IMR-90 (cell line): Measurements from ENCODE around the gene DSTYK. TPM values are rescaled to one million over a fixed set of nuclear protein-coding genes. Genes with fewer than 3 reads are reported as not detected.

Source experiments
- ATAC-seq: fragments of 200-7000 bp; cut with Tn5 transposase; 2 replicates; pipeline ENCODE4 v1.9.1; 2020; ENCODE audit warnings: low read depth, mild to moderate bottlenecking, moderate library complexity
- BruUV-seq: library from RNA; stranded (reverse); fragments of 400-500 nt; replicated peaks from 2 replicates; lab custom pipeline; 2021; lab: Mats Ljungman, UMichigan
- CTCF ChIA-PET: fragments of 300-600 bp; formaldehyde crosslinking; extraction: SDS; loops from one replicate; lab custom pipeline; 2021; ENCODE audit warnings: antibody characterized with exemption; lab: Yijun Ruan, JAX
- POLR2A ChIA-PET: fragments of 300-600 bp; sonication (Branson Sonifier 250); formaldehyde crosslinking; loops from one replicate; lab custom pipeline; 2022; ENCODE audit warnings: antibody characterized with exemption; ENCODE audit not compliant: unreplicated experiment; lab: Charles Lee
- DNase-seq: peaks from one replicate; pipeline ENCODE4 v3.0.0; 2013
- H2AFZ ChIP-seq: replicated peaks from 2 replicates; pipeline ENCODE3; 2013; ENCODE audit warnings: low read length, mild to moderate bottlenecking; ENCODE audit not compliant: poor library complexity
- H2AK5ac ChIP-seq: 2 replicates; pipeline ENCODE4 v1.6.1; 2013; ENCODE audit warnings: low read depth, low read length, inconsistent platforms
- H2AK9ac ChIP-seq: replicated peaks from 2 replicates; pipeline ENCODE3; 2013; ENCODE audit warnings: mild to moderate bottlenecking, low read depth, low read length, moderate library complexity; ENCODE audit not compliant: poor library complexity
- H2BK120ac ChIP-seq: 2 replicates; pipeline ENCODE4 v1.6.1; 2013; ENCODE audit warnings: low read depth, low read length, inconsistent platforms
- H2BK15ac ChIP-seq: 3 replicates; pipeline ENCODE4 v1.6.1; 2013; ENCODE audit warnings: low read depth, low read length, inconsistent platforms
- H2BK20ac ChIP-seq: 2 replicates; pipeline ENCODE4 v1.6.1; 2013; ENCODE audit warnings: low read depth, mild to moderate bottlenecking, inconsistent platforms, low read length, moderate library complexity
- H2BK5ac ChIP-seq: 2 replicates; pipeline ENCODE4 v1.6.1; 2013; ENCODE audit warnings: mild to moderate bottlenecking, low read depth, low read length, inconsistent platforms; ENCODE audit not compliant: poor library complexity, severe bottlenecking
- H3K14ac ChIP-seq: replicated peaks from 2 replicates; pipeline ENCODE4 v1.6.1; 2013; ENCODE audit warnings: low read depth, low read length, inconsistent platforms
- H3K18ac ChIP-seq: 2 replicates; pipeline ENCODE4 v1.6.1; 2013; ENCODE audit warnings: low read depth, low read length, control low read depth
- H3K23ac ChIP-seq: 2 replicates; pipeline ENCODE4 v1.6.1; 2013; ENCODE audit warnings: low read depth, low read length, inconsistent platforms
- H3K27ac ChIP-seq: 2 replicates; pipeline ENCODE4 v1.5.1; 2013; ENCODE audit warnings: mild to moderate bottlenecking, control low read depth, low read length; ENCODE audit not compliant: insufficient read depth
- H3K27me3 ChIP-seq: 2 replicates; pipeline ENCODE4 v1.6.1; 2013; ENCODE audit warnings: low read length; ENCODE audit not compliant: control insufficient read depth, insufficient read depth
- H3K36me3 ChIP-seq: 2 replicates; pipeline ENCODE4 v1.6.1; 2013; ENCODE audit warnings: low read length, mixed read lengths; ENCODE audit not compliant: control insufficient read depth, insufficient read depth
- H3K4ac ChIP-seq: 2 replicates; pipeline ENCODE4 v1.6.1; 2013; ENCODE audit warnings: low read depth, low read length, inconsistent platforms
- H3K4me1 ChIP-seq: 2 replicates; pipeline ENCODE4 v1.6.1; 2013; ENCODE audit warnings: low read length, mixed read lengths; ENCODE audit not compliant: control insufficient read depth, insufficient read depth
- H3K4me2 ChIP-seq: 2 replicates; pipeline ENCODE4 v1.6.1; 2013; ENCODE audit warnings: low read depth, mild to moderate bottlenecking, control low read depth, low read length, moderate library complexity
- H3K4me3 ChIP-seq: 2 replicates; pipeline ENCODE4 v1.5.1; 2013; ENCODE audit warnings: low read depth, mild to moderate bottlenecking, control low read depth, low read length, moderate library complexity; ENCODE audit not compliant: insufficient read depth
- H3K56ac ChIP-seq: 2 replicates; pipeline ENCODE4 v1.6.1; 2013; ENCODE audit warnings: low read length, inconsistent platforms; ENCODE audit not compliant: insufficient read depth; ENCODE audit errors: extremely low read depth
- H3K79me1 ChIP-seq, 2 experiments: 2 replicates each; pipeline ENCODE4 v1.6.1; 2013; ENCODE audit warnings: low read length in 2 of 2, inconsistent platforms in 1 of 2, low read depth in 1 of 2
- H3K9ac ChIP-seq: 2 replicates; pipeline ENCODE4 v1.6.1; 2013; ENCODE audit warnings: low read depth, low read length, control low read depth
- H3K9me1 ChIP-seq: 2 replicates; pipeline ENCODE4 v1.6.1; 2013; ENCODE audit warnings: low read length, inconsistent platforms; ENCODE audit not compliant: insufficient read depth
- H3K9me3 ChIP-seq: 2 replicates; pipeline ENCODE4 v1.6.1; 2013; ENCODE audit warnings: low read length; ENCODE audit not compliant: control insufficient read depth, insufficient read depth
- H4K20me1 ChIP-seq: 2 replicates; pipeline ENCODE4 v1.6.1; 2013; ENCODE audit warnings: low read length, inconsistent platforms; ENCODE audit not compliant: insufficient read depth
- H4K5ac ChIP-seq: 2 replicates; pipeline ENCODE4 v1.6.1; 2013; ENCODE audit warnings: mild to moderate bottlenecking, low read depth, low read length, control low read depth
- H4K8ac ChIP-seq, 2 experiments: 2 replicates each; pipeline ENCODE4 v1.6.1; 2013; ENCODE audit warnings: low read depth in 2 of 2, low read length in 2 of 2, control low read depth in 1 of 2, inconsistent platforms in 1 of 2
- H4K91ac ChIP-seq: 2 replicates; pipeline ENCODE4 v1.6.1; 2013; ENCODE audit warnings: low read depth, low read length, inconsistent platforms; ENCODE audit not compliant: insufficient read depth
- BHLHE40 ChIP-seq: fragments of 150-350 bp; IDR thresholded peaks from 2 replicates; pipeline ENCODE4 v1.6.1; 2016; ENCODE audit warnings: mild to moderate bottlenecking, low read depth, low read length
- CEBPB ChIP-seq: IDR thresholded peaks from 2 replicates; pipeline ENCODE4 v1.6.1; 2012; ENCODE audit warnings: low read depth, low read length, improper control_type of control experiment
- CHD1 ChIP-seq: IDR thresholded peaks from 2 replicates; pipeline ENCODE4 v1.6.1; 2012; ENCODE audit warnings: low read depth, low read length, improper control_type of control experiment
- CTCF ChIP-seq: conservative IDR thresholded peaks from 2 replicates; pipeline ENCODE4 v1.5.1; 2012; ENCODE audit warnings: mild to moderate bottlenecking, low read depth, low read length, improper control_type of control experiment
- ELK1 ChIP-seq: fragments of 150-350 bp; IDR thresholded peaks from 2 replicates; pipeline ENCODE4 v1.6.1; 2016; ENCODE audit warnings: low read depth, mild to moderate bottlenecking, low read length, moderate library complexity, borderline replicate concordance
- FOS ChIP-seq: fragments of 150-350 bp; IDR thresholded peaks from 2 replicates; pipeline ENCODE4 v1.6.1; 2016; ENCODE audit warnings: low read depth, low read length
- MAFK ChIP-seq: IDR thresholded peaks from 2 replicates; pipeline ENCODE4 v1.6.1; 2012; ENCODE audit warnings: low read depth, low read length, improper control_type of control experiment
- MAZ ChIP-seq: IDR thresholded peaks from 2 replicates; pipeline ENCODE4 v1.6.1; 2012; ENCODE audit warnings: low read depth, mild to moderate bottlenecking, low read length, improper control_type of control experiment, moderate library complexity, borderline replicate concordance
- MXI1 ChIP-seq: IDR thresholded peaks from 2 replicates; pipeline ENCODE4 v1.6.1; 2012; ENCODE audit warnings: low read depth, mild to moderate bottlenecking, low read length, moderate library complexity, borderline replicate concordance
- NFE2L2 ChIP-seq: fragments of 150-350 bp; IDR thresholded peaks from 2 replicates; pipeline ENCODE4 v1.6.1; 2016; ENCODE audit warnings: low read depth, mild to moderate bottlenecking, low read length
- POLR2A ChIP-seq: IDR thresholded peaks from 2 replicates; pipeline ENCODE4 v1.6.1; 2012; ENCODE audit warnings: mild to moderate bottlenecking, low read depth, low read length
- RAD21 ChIP-seq: IDR thresholded peaks from 2 replicates; pipeline ENCODE4 v1.6.1; 2012; ENCODE audit warnings: low read length, improper control_type of control experiment
- RCOR1 ChIP-seq: IDR thresholded peaks from 2 replicates; pipeline ENCODE4 v1.6.1; 2012; ENCODE audit warnings: mild to moderate bottlenecking, low read length, improper control_type of control experiment; ENCODE audit not compliant: insufficient replicate concordance
- RFX5 ChIP-seq: IDR thresholded peaks from 2 replicates; pipeline ENCODE4 v1.8.0; 2012; ENCODE audit warnings: low read depth, mild to moderate bottlenecking, low read length, moderate library complexity
- SMC3 ChIP-seq: fragments of 150-350 bp; IDR thresholded peaks from 2 replicates; pipeline ENCODE4 v1.6.1; 2016; ENCODE audit warnings: low read depth, mild to moderate bottlenecking, antibody characterized with exemption, low read length, moderate library complexity
- USF2 ChIP-seq: fragments of 150-350 bp; IDR thresholded peaks from 2 replicates; pipeline ENCODE4 v1.6.1; 2017; ENCODE audit warnings: mild to moderate bottlenecking, antibody characterized with exemption, low read length, low read depth
- WGBS, 2 experiments: methylation state at CpG; one replicate each; pipeline versions ENCODE4 v1.1.5 to v1.1.7; 2013; ENCODE audit warnings: missing lambda C conversion rate in 2 of 2; ENCODE audit not compliant: insufficient read length in 1 of 2; ENCODE audit errors: extremely low coverage in 2 of 2; 5-methylcytosine and 5-hydroxymethylcytosine counted together
- dilution Hi-C: fragments of 300-500 bp; cut with HindIII; formaldehyde crosslinking; loops from one replicate; pipeline ENCODE4 v1.14.3; 2018; ENCODE audit warnings: low sequenced_read_pairs; ENCODE audit not compliant: unreplicated experiment
- in situ Hi-C: fragments of 300-500 bp; cut with MboI; formaldehyde crosslinking; loops from 3 replicates; pipeline ENCODE4 v1.14.3; 2019; ENCODE audit warnings: low sequenced_read_pairs, inconsistent platforms, mixed read lengths
- intact Hi-C: fragments of 100-400 bp; cut with micrococcal nuclease; formaldehyde crosslinking; loops from 2 replicates; pipeline ENCODE4 v1.10.0; 2022
- polyA plus RNA-seq, 3 experiments: library from polyadenylated mRNA; depleted of rRNA; stranded (reverse); fragments of >200 nt; gene quantifications; 2 replicates each; pipeline ENCODE4 v1.2.3, GENCODE V29; 2012; ENCODE audit warnings: low replicate concordance in 1 of 3
- total RNA-seq: library from RNA; depleted of rRNA; stranded (reverse); fragments of >200 nt; gene quantifications from 2 replicates; pipeline ENCODE4 v1.2.3, GENCODE V29; 2012

Gene DSTYK
- total and polyA plus RNA-seq, 2 of the 4 experiments (the other 2 are of a cell fraction) = 8.0 to 18.3 TPM

GRCh38 chr1:205236526-205236925, 25.0 kb upstream of the DSTYK start:
- no peak overlapping the region for H4K5ac ChIP-seq
- no peak overlapping the region for H4K91ac ChIP-seq
- H2BK15ac ChIP-seq = no peak overlapping the region
- peaks cover 4% of the 10 kb centered on the region; the same call in 1 of the 2 replicates for H3K9me1 ChIP-seq
- H4K20me1 ChIP-seq = no peaks in the 10 kb centered on the region
- H2BK5ac ChIP-seq = no peak overlapping the region
- no peak overlapping the region for H3K56ac ChIP-seq
- H3K23ac ChIP-seq = no peak overlapping the region
- DNase-seq (no peak), ATAC-seq (no peak)
- no peak overlapping the region for H3K9ac ChIP-seq
- no peak overlapping the region for H3K4ac ChIP-seq
- no peak overlapping the region for H3K14ac ChIP-seq
- H2BK20ac ChIP-seq = no peak overlapping the region
- no peak overlapping the region for H2AK5ac ChIP-seq
- TF ChIP-seq NFE2L2 = no peak
- TF ChIP-seq RFX5 = no peak
- TF ChIP-seq MAZ = no peak
- no peak for TF ChIP-seq CEBPB
- no peak for TF ChIP-seq POLR2A
- no peak for TF ChIP-seq SMC3
- no peak for TF ChIP-seq ELK1
- no peak for TF ChIP-seq RCOR1
- TF ChIP-seq CHD1 = no peak
- no peak for TF ChIP-seq FOS
- TF ChIP-seq RAD21 = no peak
- no peak for TF ChIP-seq CTCF
- no peak for TF ChIP-seq MXI1
- TF ChIP-seq MAFK = no peak
- no peak for TF ChIP-seq BHLHE40
- TF ChIP-seq USF2 = no peak
- POLR2A ChIA-PET = no interaction called here
- H3K4me2 ChIP-seq = no peak overlapping the region
- H3K27me3 ChIP-seq = no peaks in the 10 kb centered on the region
- dilution Hi-C loops = no loop called here
- no peaks in the 10 kb centered on the region for H3K9me3 ChIP-seq
- H2BK120ac ChIP-seq = no peak overlapping the region
- H3K36me3 ChIP-seq = no peaks in the 10 kb centered on the region
- H3K4me1 ChIP-seq = peaks cover 8% of the 10 kb centered on the region
- H2AK9ac ChIP-seq = no peak overlapping the region
- no peaks in the 10 kb centered on the region; a peak in 1 of 4 replicates for H3K79me1 ChIP-seq
- H2AFZ ChIP-seq = no peak overlapping the region
- intact Hi-C loops = no loop called here
- H4K8ac ChIP-seq = no peak overlapping the region
- CTCF ChIA-PET = interaction anchor here (1.1 kb wide), 1 partner anchor 20 kb away, joined by 4 read pairs; no protein-coding TSS in a partner anchor
- H3K18ac ChIP-seq = no peak overlapping the region
- H3K4me3 ChIP-seq = no peak overlapping the region
- 80% methylated on average over 7 of the region's 8 CpGs; no CpG with 5 or more reads in 1 of the 2 experiments for WGBS, 2 experiments
- no peak overlapping the region for H3K27ac ChIP-seq
- in situ Hi-C loops = no loop called here
- no TSS peak for BruUV-seq
